Measurements from ENCODE around the gene KRTAP9-9.

GRCh38 chr17:41265078-41265477 lies 9.9 kb downstream of the KRTAP9-9 start, which contains the start of gene KRTAP9-6:
- TF ChIP-seq CTCF (IDR thresholded peaks at IDR 0.05) (no peak), POLR2A (IDR thresholded peaks at IDR 0.05) (no peak)
